Naive thymus-derived CD4-positive, alpha-beta T cell (primary cell): Measurements from ENCODE around the gene CREB5. TPM values are rescaled to one million over a fixed set of nuclear protein-coding genes. Genes with fewer than 3 reads are reported as not detected.

Experiments
- ATAC-seq: fragments of 150-1000 bp; cut with Tn5 transposase; 2 replicates; pipeline ENCODE4 v1.10.0; 2021; ENCODE audit warnings: mild to moderate bottlenecking, moderate library complexity
- CTCF ChIA-PET: fragments of 350-600 bp; sonication (Branson Sonifier 250); formaldehyde crosslinking; loops from one replicate; lab custom pipeline; 2021; ENCODE audit warnings: antibody characterized with exemption; lab: Charles Lee
- POLR2A ChIA-PET: fragments of 350-600 bp; sonication (Branson Sonifier 250); formaldehyde crosslinking; loops from one replicate; lab custom pipeline; 2021; ENCODE audit warnings: antibody characterized with exemption, inconsistent platforms; lab: Charles Lee
- DNase-seq, 9 donors: peaks; one replicate each; pipeline versions ENCODE4 v3.0.0 to v3.0.0-alpha.2; 2020 to 2022; ENCODE audit warnings: mixed read lengths in 1 of 9
- H3K27ac ChIP-seq: one replicate; pipeline ENCODE4 v1.7.0; 2013; ENCODE audit warnings: mild to moderate bottlenecking, low read depth, low read length, moderate library complexity
- H3K27me3 ChIP-seq, 2 donors: one replicate each; pipeline ENCODE4 v1.7.0; 2013; ENCODE audit warnings: low read length in 2 of 2, mild to moderate bottlenecking in 2 of 2, moderate library complexity in 2 of 2; ENCODE audit not compliant: control insufficient read depth in 2 of 2, insufficient read depth in 2 of 2
- H3K36me3 ChIP-seq, 3 experiments: 1 replicate in 2 of 3; 2 replicates in 1 of 3; pipeline ENCODE4 v1.7.0; 2013; ENCODE audit warnings: low read length in 3 of 3, mild to moderate bottlenecking in 3 of 3, moderate library complexity in 1 of 3; ENCODE audit not compliant: insufficient read depth in 3 of 3, control insufficient read depth in 2 of 3
- H3K4me1 ChIP-seq, 2 donors: one replicate each; pipeline ENCODE4 v1.7.0; 2013; ENCODE audit warnings: low read length in 2 of 2, mild to moderate bottlenecking in 2 of 2, moderate library complexity in 1 of 2; ENCODE audit not compliant: control insufficient read depth in 2 of 2, insufficient read depth in 2 of 2
- H3K4me3 ChIP-seq: 2 replicates; pipeline ENCODE4 v1.7.0; 2013; ENCODE audit warnings: mild to moderate bottlenecking, low read length
- H3K9me3 ChIP-seq, 3 experiments: 1 replicate in 2 of 3; 2 replicates in 1 of 3; pipeline ENCODE4 v1.7.0; 2013; ENCODE audit warnings: low read length in 3 of 3; ENCODE audit not compliant: control insufficient read depth in 2 of 3
- H3K27ac Mint-ChIP-seq, 9 donors: one replicate each; pipeline ENCODE4 v1.8.0; 2020 to 2022; ENCODE audit warnings: mixed read lengths in 9 of 9, mild to moderate bottlenecking in 8 of 9, moderate library complexity in 5 of 9, inconsistent platforms in 2 of 9
- H3K27me3 Mint-ChIP-seq, 5 donors: one replicate each; pipeline ENCODE4 v1.8.0; 2021 to 2022; ENCODE audit warnings: mixed read lengths in 5 of 5, mild to moderate bottlenecking in 1 of 5
- H3K36me3 Mint-ChIP-seq, 5 donors: one replicate each; pipeline ENCODE4 v1.8.0; 2020 to 2022; ENCODE audit warnings: mixed read lengths in 5 of 5, mild to moderate bottlenecking in 3 of 5, inconsistent platforms in 1 of 5
- H3K4me1 Mint-ChIP-seq, 7 donors: one replicate each; pipeline ENCODE4 v1.8.0; 2020 to 2022; ENCODE audit warnings: mixed read lengths in 7 of 7, mild to moderate bottlenecking in 3 of 7, inconsistent platforms in 1 of 7
- H3K4me3 Mint-ChIP-seq, 10 donors: one replicate each; pipeline ENCODE4 v1.8.0; 2020 to 2022; ENCODE audit warnings: mild to moderate bottlenecking in 10 of 10, mixed read lengths in 10 of 10, moderate library complexity in 6 of 10, inconsistent platforms in 2 of 10
- H3K9me3 Mint-ChIP-seq, 11 donors: one replicate each; pipeline ENCODE4 v1.8.0; 2020 to 2022; ENCODE audit warnings: mixed read lengths in 11 of 11, mild to moderate bottlenecking in 4 of 11, inconsistent platforms in 1 of 11, moderate library complexity in 1 of 11
- intact Hi-C, 2 donors: fragments of 100-400 bp; cut with micrococcal nuclease; formaldehyde crosslinking; loops; one replicate each; pipeline ENCODE4 v1.15.1; 2023
- polyA plus RNA-seq, 2 donors: library from polyadenylated mRNA; unstranded; fragments of 300-500 nt; fragmentation: Illumina TruSeq; gene quantifications; one replicate each; pipeline ENCODE4 v1.2.3, GENCODE V29; 2021
- total RNA-seq, 6 experiments: library from RNA in 5 of 6; stranded (reverse) in 5 of 6; gene quantifications; 1 replicate in 5 of 6; 2 replicates in 1 of 6; pipeline ENCODE4 v1.2.3 and lab custom pipeline; 2021 to 2026

Gene CREB5
- total and polyA plus RNA-seq, 7 experiments from 2014 or later: 0.22 to 18.4 (median 3.6) TPM; not detected in 4

GRCh38 chr7:28576656-28577055 is 164.3 kb downstream of the CREB5 start:
- ATAC-seq (no peak), DNase-seq (no peak)
- Mint-ChIP-seq H3K4me1 (no peaks in the 10 kb centered on the region), H3K36me3 (no peaks in the 10 kb centered on the region), H3K4me3 (no peak overlapping the region), H3K27ac (no peak overlapping the region), H3K27me3 (peaks cover 2 to 25% (median 18%) of the 10 kb centered on the region in 5 donors), H3K9me3 (no peaks in the 10 kb centered on the region)
- H3K36me3 ChIP-seq: no peaks in the 10 kb centered on the region
- intact Hi-C loops: no loop called here
- ChIA-PET POLR2A (no interaction called here), CTCF (no interaction called here)
- no peak overlapping the region for H3K27ac ChIP-seq
- no peaks in the 10 kb centered on the region for H3K27me3 ChIP-seq
- H3K4me3 ChIP-seq: no peak overlapping the region
- H3K4me1 ChIP-seq: no peaks in the 10 kb centered on the region
- H3K9me3 ChIP-seq: no peaks in the 10 kb centered on the region

GRCh38 chr7:28579571-28579970 is 167.3 kb downstream of the CREB5 start:
- Histone ChIP-seq H3K4me1 (no peaks in the 10 kb centered on the region), H3K27ac (no peak overlapping the region), H3K9me3 (no peaks in the 10 kb centered on the region), H3K36me3 (no peaks in the 10 kb centered on the region), H3K27me3 (no peaks in the 10 kb centered on the region), H3K4me3 (no peak overlapping the region)
- H3K27me3 Mint-ChIP-seq: peaks cover 4 to 31% (median 21%) of the 10 kb centered on the region in 5 donors
- ChIA-PET CTCF (no interaction called here), POLR2A (no interaction called here)
- H3K27ac Mint-ChIP-seq: no peak overlapping the region
- intact Hi-C loops: no loop called here
- no peaks in the 10 kb centered on the region for H3K4me1 Mint-ChIP-seq
- no peak overlapping the region for H3K4me3 Mint-ChIP-seq
- DNase-seq: no peak
- H3K9me3 Mint-ChIP-seq: no peaks in the 10 kb centered on the region
- no peak for ATAC-seq
- H3K36me3 Mint-ChIP-seq: no peaks in the 10 kb centered on the region

GRCh38 chr7:28580665-28581064 is 168.3 kb downstream of the CREB5 start:
- no peaks in the 10 kb centered on the region for H3K4me1 Mint-ChIP-seq
- H3K9me3 ChIP-seq: no peaks in the 10 kb centered on the region
- ATAC-seq (no peak), DNase-seq (no peak)
- CTCF ChIA-PET: no interaction called here
- H3K4me3 Mint-ChIP-seq: no peak overlapping the region
- intact Hi-C loops: no loop called here
- no peaks in the 10 kb centered on the region for H3K9me3 Mint-ChIP-seq
- H3K27me3 Mint-ChIP-seq: peaks cover 5 to 24% (median 21%) of the 10 kb centered on the region in 5 donors
- POLR2A ChIA-PET: no interaction called here
- no peaks in the 10 kb centered on the region for H3K36me3 ChIP-seq
- H3K27ac Mint-ChIP-seq: no peak overlapping the region
- H3K4me3 ChIP-seq: no peak overlapping the region
- H3K27me3 ChIP-seq: no peaks in the 10 kb centered on the region
- no peaks in the 10 kb centered on the region for H3K4me1 ChIP-seq
- no peaks in the 10 kb centered on the region for H3K36me3 Mint-ChIP-seq
- H3K27ac ChIP-seq: no peak overlapping the region

- H3K27ac Mint-ChIP-seq: no peak overlapping the region
- Histone ChIP-seq H3K27me3 (no peaks in the 10 kb centered on the region), H3K4me1 (no peaks in the 10 kb centered on the region), H3K36me3 (no peaks in the 10 kb centered on the region), H3K27ac (no peak overlapping the region), H3K4me3 (no peak overlapping the region), H3K9me3 (no peaks in the 10 kb centered on the region)
- H3K9me3 Mint-ChIP-seq: no peaks in the 10 kb centered on the region
- CTCF ChIA-PET: no interaction called here
- no peak overlapping the region for H3K4me3 Mint-ChIP-seq
- intact Hi-C loops: no loop called here
- DNase-seq (no peak), ATAC-seq (no peak)
- POLR2A ChIA-PET: no interaction called here
- peaks cover 5 to 23% (median 21%) of the 10 kb centered on the region in 5 donors for H3K27me3 Mint-ChIP-seq
- no peaks in the 10 kb centered on the region for H3K4me1 Mint-ChIP-seq
- H3K36me3 Mint-ChIP-seq: no peaks in the 10 kb centered on the region
Measured at GRCh38 chr7:28581351-28581750, 169.0 kb downstream of the CREB5 start.

GRCh38 chr7:28582226-28582625 is 169.9 kb downstream of the CREB5 start:
- Mint-ChIP-seq H3K27ac (no peak overlapping the region), H3K9me3 (no peaks in the 10 kb centered on the region), H3K27me3 (peaks cover 5 to 23% (median 21%) of the 10 kb centered on the region in 5 donors), H3K4me1 (no peaks in the 10 kb centered on the region), H3K4me3 (no peak overlapping the region), H3K36me3 (no peaks in the 10 kb centered on the region)
- no peaks in the 10 kb centered on the region for H3K9me3 ChIP-seq
- H3K4me3 ChIP-seq: no peak overlapping the region
- H3K36me3 ChIP-seq: no peaks in the 10 kb centered on the region
- intact Hi-C loops: no loop called here
- ATAC-seq: no peak
- no peak for DNase-seq
- no peaks in the 10 kb centered on the region for H3K27me3 ChIP-seq
- CTCF ChIA-PET: no interaction called here
- no peak overlapping the region for H3K27ac ChIP-seq
- POLR2A ChIA-PET: no interaction called here
- H3K4me1 ChIP-seq: no peaks in the 10 kb centered on the region

- no peaks in the 10 kb centered on the region for H3K4me1 ChIP-seq
- H3K36me3 ChIP-seq: no peaks in the 10 kb centered on the region
- POLR2A ChIA-PET: no interaction called here
- Mint-ChIP-seq H3K36me3 (no peaks in the 10 kb centered on the region), H3K9me3 (no peaks in the 10 kb centered on the region), H3K4me3 (no peak overlapping the region), H3K4me1 (no peaks in the 10 kb centered on the region), H3K27me3 (peaks cover 5 to 31% (median 19%) of the 10 kb centered on the region in 5 donors), H3K27ac (no peak overlapping the region)
- DNase-seq (no peak), ATAC-seq (no peak)
- H3K9me3 ChIP-seq: no peaks in the 10 kb centered on the region
- H3K27ac ChIP-seq: no peak overlapping the region
- CTCF ChIA-PET: no interaction called here
- H3K27me3 ChIP-seq: no peaks in the 10 kb centered on the region
- intact Hi-C loops: no loop called here
- H3K4me3 ChIP-seq: no peak overlapping the region
Measured at GRCh38 chr7:28584235-28584634, 171.9 kb downstream of the CREB5 start.

GRCh38 chr7:28586736-28587135 is 174.4 kb downstream of the CREB5 start:
- ATAC-seq (no peak), DNase-seq (no peak)
- H3K36me3 Mint-ChIP-seq: no peaks in the 10 kb centered on the region
- peaks cover 0 to 7% (median 0%) of the 10 kb centered on the region in 7 donors for H3K4me1 Mint-ChIP-seq
- peaks cover 5 to 30% (median 22%) of the 10 kb centered on the region in 5 donors for H3K27me3 Mint-ChIP-seq
- intact Hi-C loops: no loop called here
- no peaks in the 10 kb centered on the region for H3K27me3 ChIP-seq
- H3K36me3 ChIP-seq: no peaks in the 10 kb centered on the region
- H3K9me3 ChIP-seq: no peaks in the 10 kb centered on the region
- no peaks in the 10 kb centered on the region for H3K4me1 ChIP-seq
- no peak overlapping the region for H3K4me3 ChIP-seq
- H3K9me3 Mint-ChIP-seq: peaks cover 0 to 2% (median 0%) of the 10 kb centered on the region in 11 donors
- H3K27ac Mint-ChIP-seq: no peak overlapping the region
- ChIA-PET POLR2A (no interaction called here), CTCF (no interaction called here)
- no peak overlapping the region for H3K4me3 Mint-ChIP-seq
- H3K27ac ChIP-seq: no peak overlapping the region
